AG04450 (cell line): Measurements from ENCODE around the gene NME2. TPM values are rescaled to one million over a fixed set of nuclear protein-coding genes. Genes with fewer than 3 reads are reported as not detected.

Experiments used
- CTCF ChIA-PET: fragments of 300-600, 350-600 bp; formaldehyde crosslinking; extraction: SDS; loops from one replicate; lab custom pipeline; 2022; ENCODE audit warnings: antibody characterized with exemption, inconsistent platforms; lab: Charles Lee
- POLR2A ChIA-PET: fragments of 350-600 bp; formaldehyde crosslinking; extraction: SDS; loops from one replicate; lab custom pipeline; 2021; ENCODE audit warnings: antibody characterized with exemption, inconsistent platforms; lab: Yijun Ruan, JAX
- DNase-seq: peaks from one replicate; pipeline ENCODE4 v3.0.0-alpha.2; 2011; ENCODE audit warnings: low read depth, low spot score
- H3K27ac ChIP-seq: one replicate; pipeline ENCODE4 v1.5.1; 2012; ENCODE audit warnings: low read depth, low read length, control low read depth
- H3K27me3 ChIP-seq: one replicate; pipeline ENCODE4 v1.6.0; 2012; ENCODE audit warnings: low read length; ENCODE audit not compliant: control insufficient read depth, insufficient read depth
- H3K4me3 ChIP-seq: 2 replicates; pipeline ENCODE4 v1.5.1; 2011; ENCODE audit warnings: mild to moderate bottlenecking, low read depth, low read length, control low read depth
- H3K9me3 ChIP-seq: 2 replicates; pipeline ENCODE4 v1.5.1; 2012; ENCODE audit warnings: low read length; ENCODE audit not compliant: control insufficient read depth, insufficient read depth
- CTCF ChIP-seq: IDR thresholded peaks from 2 replicates; pipeline ENCODE4 v1.5.1; 2011; ENCODE audit warnings: low read depth, low read length, control low read depth, inconsistent platforms
- polyA plus RNA-seq: library from polyadenylated mRNA; depleted of rRNA; stranded (reverse); fragments of >200 nt; gene quantifications from 2 replicates; pipeline ENCODE4 v1.2.3, GENCODE V29; 2011

NME2 gene
- polyA plus RNA-seq, 1 experiment: 823 TPM

- H3K27ac ChIP-seq: no peak overlapping the region
- ChIA-PET CTCF (interaction anchor here (1.3 kb wide), 1 partner anchor 185 kb away, joined by 3 read pairs; no protein-coding TSS in a partner anchor), POLR2A (no interaction called here)
- H3K9me3 ChIP-seq: no peaks in the 10 kb centered on the region
- H3K27me3 ChIP-seq: no peaks in the 10 kb centered on the region
- DNase-seq: no peak
- no peak overlapping the region for H3K4me3 ChIP-seq
- no peak for TF ChIP-seq CTCF
Measured at GRCh38 chr17:51185763-51186332, 19.6 kb downstream of the NME2 start.

GRCh38 chr17:51188271-51188833 lies 22.1 kb downstream of the NME2 start:
- no peak overlapping the region for H3K27ac ChIP-seq
- H3K4me3 ChIP-seq: no peak overlapping the region
- TF ChIP-seq CTCF: no peak
- POLR2A ChIA-PET: interaction anchor here (0.7 kb wide), 1 partner anchor 15 kb away, joined by 10 read pairs; no protein-coding TSS in a partner anchor
- CTCF ChIA-PET: no interaction called here
- no peak for DNase-seq
- no peaks in the 10 kb centered on the region for H3K9me3 ChIP-seq
- no peaks in the 10 kb centered on the region for H3K27me3 ChIP-seq

DNA sequence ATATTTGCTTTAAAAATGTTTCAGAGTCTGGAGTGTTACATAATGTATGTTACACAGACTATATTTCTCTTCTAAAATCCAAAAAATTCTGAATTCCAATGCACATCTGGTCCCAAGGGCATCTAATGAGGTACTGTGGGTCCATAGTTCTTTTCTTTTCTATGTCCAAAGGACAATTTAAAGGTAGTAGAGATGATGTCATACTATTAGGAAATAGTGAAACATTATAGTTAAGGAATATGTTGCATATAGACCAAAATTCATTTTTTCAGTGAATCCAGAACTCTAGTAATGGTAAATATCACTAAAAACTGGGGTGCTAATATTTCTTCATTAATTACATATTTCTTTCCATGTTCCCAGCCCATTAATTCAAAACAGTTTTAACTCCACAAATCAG lies 23.0 kb downstream of the NME2 start:
- H3K27me3 ChIP-seq: no peaks in the 10 kb centered on the region
- ChIA-PET CTCF (no interaction called here), POLR2A (no interaction called here)
- no peak overlapping the region for H3K27ac ChIP-seq
- no peaks in the 10 kb centered on the region for H3K9me3 ChIP-seq
- DNase-seq: no peak
- TF ChIP-seq CTCF: no peak
- no peak overlapping the region for H3K4me3 ChIP-seq

DNA sequence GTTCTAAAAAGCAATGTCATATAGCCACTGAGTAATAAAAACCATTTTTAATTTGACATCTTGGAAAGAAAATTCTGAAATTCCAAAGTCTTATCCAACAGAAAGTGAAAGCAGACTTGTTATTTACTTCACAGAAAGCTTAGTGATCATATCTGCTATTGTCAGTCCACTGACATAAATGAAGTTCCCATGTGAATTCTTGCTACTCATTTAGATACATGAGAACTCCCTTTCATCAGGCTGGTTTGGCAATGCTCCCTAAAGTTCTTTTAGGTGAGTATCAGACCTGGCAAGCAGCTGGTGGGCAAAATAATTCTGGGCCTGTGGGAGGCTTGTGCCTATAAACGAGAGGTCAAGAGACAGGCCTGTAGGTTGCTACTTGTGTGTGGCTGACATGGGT lies 23.4 kb downstream of the NME2 start:
- CTCF ChIA-PET: no interaction called here
- no peaks in the 10 kb centered on the region for H3K27me3 ChIP-seq
- no peaks in the 10 kb centered on the region for H3K9me3 ChIP-seq
- no peak overlapping the region for H3K4me3 ChIP-seq
- POLR2A ChIA-PET: no interaction called here
- H3K27ac ChIP-seq: no peak overlapping the region
- TF ChIP-seq CTCF: no peak
- no peak for DNase-seq

- no peak overlapping the region for H3K4me3 ChIP-seq
- ChIA-PET CTCF (no interaction called here), POLR2A (interaction anchor here (0.5 kb wide), 1 partner anchor 9 kb away, joined by 7 read pairs; no protein-coding TSS in a partner anchor)
- no peak for DNase-seq
- no peaks in the 10 kb centered on the region for H3K27me3 ChIP-seq
- no peak overlapping the region for H3K27ac ChIP-seq
- TF ChIP-seq CTCF: no peak
- no peaks in the 10 kb centered on the region for H3K9me3 ChIP-seq
Measured at GRCh38 chr17:51191895-51192294, 25.7 kb downstream of the NME2 start.
